RWPE2 (cell line): ENCODE data around the gene OR51F1.

Experiments
- ATAC-seq: fragments of 200-7000 bp; cut with Tn5 transposase; 3 replicates; pipeline ENCODE4 v1.9.1; 2021; ENCODE audit warnings: low read depth
- DNase-seq: peaks from one replicate; pipeline ENCODE4 v3.0.0-alpha.2; 2020; ENCODE audit warnings: low spot score
- H3K27ac ChIP-seq: fragments of 450-650 bp; 2 replicates; pipeline ENCODE4 v1.5.1; 2017; ENCODE audit warnings: mild to moderate bottlenecking; ENCODE audit not compliant: poor library complexity, severe bottlenecking
- H3K27me3 ChIP-seq: fragments of 250-450 bp; sonication (Bioruptor Pico); 2 replicates; pipeline ENCODE4 v1.5.1; 2021; ENCODE audit warnings: mild to moderate bottlenecking, moderate library complexity; ENCODE audit not compliant: insufficient read depth, poor library complexity, severe bottlenecking
- H3K36me3 ChIP-seq: fragments of 250-450 bp; sonication (Bioruptor Pico); 2 replicates; pipeline ENCODE4 v1.5.1; 2020; ENCODE audit warnings: low read depth, mild to moderate bottlenecking, moderate library complexity
- H3K4me1 ChIP-seq: fragments of 250-450 bp; sonication (Bioruptor Pico); 2 replicates; pipeline ENCODE4 v1.5.1; 2021; ENCODE audit warnings: mild to moderate bottlenecking, moderate library complexity; ENCODE audit not compliant: insufficient read depth, poor library complexity, severe bottlenecking
- H3K4me3 ChIP-seq: fragments of 250-450 bp; sonication (Bioruptor Pico); 2 replicates; pipeline ENCODE4 v1.5.1; 2021; ENCODE audit warnings: mild to moderate bottlenecking, moderate library complexity; ENCODE audit not compliant: severe bottlenecking
- H3K9me3 ChIP-seq: fragments of 250-450 bp; sonication (Bioruptor Pico); 2 replicates; pipeline ENCODE4 v1.5.1; 2021; ENCODE audit warnings: mild to moderate bottlenecking, moderate library complexity; ENCODE audit not compliant: severe bottlenecking
- CTCF ChIP-seq: fragments of 450-650 bp; IDR thresholded peaks from one replicate; pipeline ENCODE4 v1.5.1; 2017; ENCODE audit warnings: mild to moderate bottlenecking, moderate library complexity; ENCODE audit not compliant: poor library complexity, severe bottlenecking

OR51F1 gene

GRCh38 chr11:4798427-4799183 lies 28.9 kb upstream of the OR51F1 start:
- Histone ChIP-seq H3K4me1 (no peaks in the 10 kb centered on the region), H3K27me3 (no peaks in the 10 kb centered on the region), H3K27ac (no peak overlapping the region), H3K4me3 (no peak overlapping the region), H3K36me3 (no peaks in the 10 kb centered on the region), H3K9me3 (no peaks in the 10 kb centered on the region)
- TF ChIP-seq CTCF, result no peak
- no peak for DNase-seq
- ATAC-seq, result no peak

GRCh38 chr11:4797206-4797605 lies 27.5 kb upstream of the OR51F1 start:
- no peak overlapping the region for H3K4me3 ChIP-seq
- H3K27me3 ChIP-seq, result no peaks in the 10 kb centered on the region
- DNase-seq (no peak), ATAC-seq (no peak)
- TF ChIP-seq CTCF, result no peak
- H3K9me3 ChIP-seq, result no peaks in the 10 kb centered on the region
- no peak overlapping the region for H3K27ac ChIP-seq
- no peaks in the 10 kb centered on the region for H3K4me1 ChIP-seq
- H3K36me3 ChIP-seq, result no peaks in the 10 kb centered on the region

- Histone ChIP-seq H3K27ac (no peak overlapping the region), H3K4me1 (no peaks in the 10 kb centered on the region), H3K4me3 (no peak overlapping the region), H3K27me3 (no peaks in the 10 kb centered on the region), H3K9me3 (no peaks in the 10 kb centered on the region), H3K36me3 (no peaks in the 10 kb centered on the region)
- no peak for TF ChIP-seq CTCF
- no peak for ATAC-seq
- no peak for DNase-seq
These were observed 12.7 kb upstream of the OR51F1 start for GRCh38 chr11:4782454-4782853.

GRCh38 chr11:4768094-4768493 lies 1.6 kb downstream of the OR51F1 start:
- Histone ChIP-seq H3K4me3 (no peak overlapping the region), H3K27me3 (no peaks in the 10 kb centered on the region), H3K9me3 (no peaks in the 10 kb centered on the region), H3K4me1 (no peaks in the 10 kb centered on the region), H3K36me3 (no peaks in the 10 kb centered on the region), H3K27ac (no peak overlapping the region)
- TF ChIP-seq CTCF, result no peak
- ATAC-seq (no peak), DNase-seq (no peak)

- Histone ChIP-seq H3K9me3 (no peaks in the 10 kb centered on the region), H3K4me1 (no peaks in the 10 kb centered on the region), H3K36me3 (no peaks in the 10 kb centered on the region), H3K27me3 (no peaks in the 10 kb centered on the region), H3K4me3 (no peak overlapping the region), H3K27ac (no peak overlapping the region)
- no peak for DNase-seq
- TF ChIP-seq CTCF, result no peak
- ATAC-seq, result no peak
These were observed 3.2 kb downstream of the OR51F1 start for GRCh38 chr11:4766420-4767043.
